Activated CD8-positive, alpha-beta memory T cell treated with anti-CD3 and anti-CD28 coated beads, Interleukin-2, amount 50 U/mL, for 1 hour (primary cell): ENCODE measurements around the gene ADAT3.
"Not testable (repeated sequence)": the region's sequence is repeated elsewhere in the genome, so short reads cannot be mapped to it uniquely, and the experiment has no call there.

ENCODE experiments used
- DNase-seq: peaks from one replicate; pipeline ENCODE4 v3.0.0-alpha.2; 2020; ENCODE audit errors: extremely low read depth

The ADAT3 gene

DNA sequence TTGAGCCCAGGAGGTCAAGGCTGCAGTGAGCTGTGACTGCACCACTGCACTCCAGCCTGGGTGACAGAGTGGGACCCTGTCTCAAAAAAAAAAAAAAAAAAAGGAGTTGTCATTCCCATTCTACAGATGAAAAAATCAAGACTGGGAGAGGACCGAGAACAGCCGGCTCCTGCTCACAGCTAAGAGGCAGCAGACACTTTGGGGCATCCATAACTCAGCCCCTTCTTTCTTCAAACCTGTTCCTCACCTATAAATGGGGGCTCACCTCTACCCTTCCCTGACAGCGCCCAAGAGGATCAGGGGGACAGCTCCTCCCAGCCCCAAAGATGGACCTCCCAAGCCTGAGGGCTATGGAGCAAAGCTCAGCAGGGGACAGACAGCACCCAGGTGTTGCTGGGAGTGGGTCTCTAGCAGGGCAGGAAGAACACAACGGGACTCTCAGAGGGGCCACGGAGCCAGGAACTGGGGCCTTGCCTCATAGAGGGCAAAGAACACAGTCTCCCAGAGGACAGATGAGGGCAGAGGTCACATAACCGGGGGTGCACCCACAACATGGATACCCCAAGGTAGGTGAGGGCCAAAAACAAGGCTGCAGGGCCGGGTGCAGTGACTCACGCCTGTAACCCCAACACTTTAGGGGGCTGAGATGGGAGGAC is 38.4 kb upstream of the ADAT3 start:
- no peak for DNase-seq

DNA sequence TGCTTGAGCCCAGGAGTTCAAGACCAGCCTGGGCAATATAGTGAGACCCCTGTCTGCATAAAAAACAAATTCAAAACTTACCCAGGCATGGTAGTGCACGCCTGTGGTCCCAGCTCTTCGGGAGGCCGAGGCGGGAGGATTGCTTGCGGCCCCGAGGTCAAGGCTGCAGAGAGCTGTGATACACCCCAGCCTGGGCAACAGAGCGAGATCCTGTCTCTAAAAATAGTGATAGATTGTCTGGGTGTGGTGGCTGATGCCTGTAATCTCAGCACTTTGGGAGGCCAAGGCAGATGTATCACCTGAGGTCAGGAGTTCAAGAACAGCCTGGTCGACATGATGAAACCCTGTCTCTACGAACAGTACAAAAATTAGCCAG is 37.9 kb upstream of the ADAT3 start:
- no peak for DNase-seq

DNA sequence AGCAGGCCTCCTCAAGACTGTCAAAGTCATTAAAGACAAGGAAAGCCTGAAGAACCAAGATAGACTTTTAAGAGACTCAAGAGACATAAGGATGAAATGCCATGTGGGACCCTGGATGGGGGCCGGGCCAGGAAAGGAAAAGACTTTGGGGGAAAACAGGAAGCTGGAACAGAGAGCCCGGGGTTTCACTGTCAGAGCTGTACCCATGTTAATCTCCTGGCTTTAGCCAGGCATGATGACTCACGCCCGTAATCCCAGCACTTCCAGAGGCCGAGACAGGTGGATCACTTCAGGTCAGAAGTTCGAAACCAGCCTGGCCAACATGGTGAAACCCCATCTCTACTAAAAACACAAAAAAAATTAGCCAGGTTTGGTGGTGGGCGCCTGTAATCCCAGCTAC is 36.2 kb upstream of the ADAT3 start:
- DNase-seq: no peak

DNA sequence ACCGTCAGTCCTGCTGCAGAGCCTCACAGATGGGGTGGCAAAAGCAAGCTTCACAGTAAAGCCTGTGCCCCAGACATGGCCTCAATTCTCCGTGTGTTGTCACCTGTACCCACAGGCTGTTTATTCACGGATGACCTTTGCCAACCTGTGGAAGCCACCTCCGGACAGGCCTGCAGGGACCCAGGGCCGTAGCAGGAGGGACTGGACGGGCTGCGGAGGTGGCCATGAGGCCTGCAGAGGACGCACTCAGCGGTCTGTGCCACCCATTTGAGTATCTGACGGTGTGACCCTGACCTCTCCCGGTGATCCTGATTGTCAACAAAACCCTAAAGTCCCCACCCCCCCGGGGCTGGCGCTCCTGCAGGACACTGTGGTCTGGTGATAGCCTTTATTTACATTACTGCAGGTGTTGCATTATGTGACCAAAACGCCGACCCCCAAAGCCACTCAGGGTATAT is 34.0 kb upstream of the ADAT3 start:
- no peak for DNase-seq

GRCh38 chr19:1871630-1872029 is 33.6 kb upstream of the ADAT3 start:
- no peak for DNase-seq

DNA sequence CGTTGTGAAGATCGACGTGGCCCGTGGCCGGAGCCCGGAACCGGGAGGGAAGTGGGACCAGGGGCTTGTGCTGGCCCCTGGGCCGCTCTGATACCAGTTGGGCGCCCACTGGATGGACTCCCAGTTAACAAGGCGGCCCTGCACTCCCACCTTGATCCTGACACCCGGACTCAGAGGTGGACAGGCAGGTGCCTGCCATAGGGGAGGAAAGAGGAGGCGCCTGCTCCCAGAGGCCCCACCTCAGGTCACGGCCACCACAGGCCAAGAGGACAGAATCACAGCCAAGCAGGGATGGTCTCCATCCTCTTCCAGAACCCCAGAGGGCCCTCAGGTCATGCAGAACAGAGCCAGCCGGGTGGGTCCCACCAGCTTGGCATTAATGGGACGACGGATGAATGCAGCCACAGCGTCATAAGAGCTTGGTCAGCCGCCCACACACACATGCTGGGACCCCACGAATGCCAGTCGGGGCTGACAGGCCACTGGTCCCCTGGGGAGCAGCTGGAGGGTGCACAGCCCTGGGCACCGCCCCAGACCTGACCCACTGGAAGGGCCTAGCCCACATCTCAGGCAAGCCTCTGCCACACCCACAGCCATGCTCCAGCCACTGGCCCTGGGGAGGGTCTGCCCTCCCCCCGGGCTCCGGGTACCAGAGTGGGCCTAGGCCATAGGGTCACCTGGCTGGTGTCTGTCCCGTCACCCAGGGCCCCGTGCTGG is 32.2 kb upstream of the ADAT3 start:
- DNase-seq: no peak

- no peak for DNase-seq
Observed at GRCh38 chr19:1873524-1874473, 31.4 kb upstream of the ADAT3 start.

DNA sequence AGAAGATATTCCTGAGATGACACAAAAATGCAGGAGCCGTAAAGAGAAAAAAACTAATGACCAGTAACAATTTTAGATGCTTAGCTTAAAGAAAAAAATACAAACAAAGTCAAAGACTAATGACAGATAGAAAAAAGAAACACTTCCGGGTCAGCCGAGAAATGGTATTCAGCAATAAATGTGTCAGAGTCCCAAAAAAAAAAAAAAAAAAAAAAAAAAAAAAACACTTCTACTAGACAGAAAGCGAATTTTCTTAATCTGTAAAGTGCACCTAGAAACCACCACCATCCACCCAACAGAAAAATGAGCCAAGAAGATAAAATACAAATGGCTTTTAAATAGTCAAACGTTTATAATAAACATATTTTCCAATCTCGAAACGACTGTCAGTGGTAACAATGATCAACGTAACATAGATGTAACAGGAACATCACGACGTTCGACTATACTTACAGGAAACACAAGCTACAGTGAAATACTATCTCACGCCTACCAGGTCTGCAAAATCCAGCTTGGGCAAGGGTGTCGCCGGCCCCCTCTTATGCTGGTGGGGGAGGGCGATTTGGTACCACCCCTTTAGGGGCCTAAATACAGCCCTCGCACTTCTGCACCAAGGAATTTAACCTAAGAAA is 30.5 kb upstream of the ADAT3 start:
- DNase-seq: no peak

- DNase-seq: not testable (repeated sequence)
Observed at GRCh38 chr19:1875265-1875645, 29.9 kb upstream of the ADAT3 start.

- DNase-seq: peak; percentile 55
Observed at GRCh38 chr19:1875646-1876495, 29.3 kb upstream of the ADAT3 start.

DNA sequence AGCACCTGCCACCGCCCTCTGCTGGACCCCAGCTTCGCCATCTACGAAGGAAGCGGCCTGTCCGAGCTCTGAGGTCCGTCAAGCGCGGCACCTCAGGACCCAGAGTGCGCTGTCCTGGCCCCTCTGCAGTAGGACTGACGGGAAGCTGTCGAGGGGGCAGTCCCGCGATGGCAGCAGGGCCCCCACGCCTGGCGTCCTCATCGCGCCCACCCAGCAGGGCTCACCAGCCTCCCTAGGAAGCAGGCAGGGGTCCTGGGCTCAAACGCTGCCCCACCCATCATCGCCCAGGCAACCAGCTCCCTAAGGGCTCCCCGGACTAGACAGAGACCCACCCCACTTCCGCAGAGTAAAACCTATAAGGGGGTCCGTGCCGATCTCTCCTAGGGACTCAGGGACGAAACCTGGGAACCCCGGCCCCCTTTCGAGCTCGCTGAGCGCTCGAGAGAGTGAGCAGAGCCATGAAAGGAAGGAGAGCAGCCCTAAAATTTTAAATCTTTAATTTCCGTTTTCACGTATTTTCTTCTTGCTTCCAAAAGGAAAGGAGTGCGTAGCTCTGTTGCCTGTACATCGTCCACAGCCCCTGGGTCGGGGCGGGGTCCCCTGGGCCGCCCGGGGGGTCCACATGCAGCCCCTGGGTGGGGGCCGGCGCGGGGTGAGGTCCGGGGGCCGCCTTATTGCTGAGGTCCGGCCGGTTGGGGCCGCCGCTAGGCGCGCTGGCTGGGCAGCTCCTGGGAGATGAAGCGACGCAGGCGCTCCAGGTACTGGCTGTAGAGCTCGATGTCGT is 28.5 kb upstream of the ADAT3 start:
- DNase-seq: not testable (repeated sequence)

DNA sequence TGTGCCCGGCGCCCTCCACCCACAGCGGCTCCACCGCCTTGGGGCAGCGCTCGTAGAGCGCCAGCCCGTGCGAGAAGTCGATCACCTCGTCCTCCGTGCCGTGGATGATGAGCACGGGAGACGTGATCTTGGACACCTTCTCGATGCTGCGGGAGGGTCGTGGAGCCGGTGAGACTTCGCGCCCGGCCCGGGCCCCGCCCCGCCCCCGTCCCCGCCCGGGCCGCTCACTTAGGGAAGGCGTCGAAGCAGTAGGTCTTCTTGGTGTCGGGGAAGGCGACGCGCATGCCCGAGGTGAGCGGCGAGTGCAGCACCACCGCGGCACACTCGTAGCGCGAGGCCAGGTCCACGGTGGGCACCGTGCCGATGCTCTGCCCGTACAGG is 27.9 kb upstream of the ADAT3 start:
- not testable (repeated sequence) for DNase-seq

GRCh38 chr19:1878583-1878982 is 26.6 kb upstream of the ADAT3 start:
- DNase-seq: not testable (repeated sequence)

DNA sequence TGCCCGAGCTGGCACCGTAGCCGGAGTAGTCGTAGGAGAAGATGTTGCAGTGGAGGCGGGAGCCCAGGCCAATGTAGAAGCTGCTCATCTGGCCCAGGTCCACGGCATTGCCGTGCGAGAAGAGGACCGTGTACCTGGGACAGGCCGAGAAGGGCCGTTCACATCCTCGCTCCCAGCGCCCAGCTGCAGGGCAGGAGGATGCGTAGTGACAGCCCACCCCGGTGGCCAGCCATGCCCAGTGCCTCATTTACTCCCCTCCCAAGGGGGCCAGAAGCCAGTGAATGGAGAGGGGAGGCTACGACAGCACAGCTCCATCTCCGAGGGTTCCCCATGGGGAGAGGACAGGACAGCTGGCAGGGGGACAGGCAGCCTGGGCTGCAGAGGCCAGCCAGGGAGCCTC is 25.2 kb upstream of the ADAT3 start:
- not testable (repeated sequence) for DNase-seq

GRCh38 chr19:1880611-1881392 is 24.4 kb upstream of the ADAT3 start:
- no peak for DNase-seq

DNA sequence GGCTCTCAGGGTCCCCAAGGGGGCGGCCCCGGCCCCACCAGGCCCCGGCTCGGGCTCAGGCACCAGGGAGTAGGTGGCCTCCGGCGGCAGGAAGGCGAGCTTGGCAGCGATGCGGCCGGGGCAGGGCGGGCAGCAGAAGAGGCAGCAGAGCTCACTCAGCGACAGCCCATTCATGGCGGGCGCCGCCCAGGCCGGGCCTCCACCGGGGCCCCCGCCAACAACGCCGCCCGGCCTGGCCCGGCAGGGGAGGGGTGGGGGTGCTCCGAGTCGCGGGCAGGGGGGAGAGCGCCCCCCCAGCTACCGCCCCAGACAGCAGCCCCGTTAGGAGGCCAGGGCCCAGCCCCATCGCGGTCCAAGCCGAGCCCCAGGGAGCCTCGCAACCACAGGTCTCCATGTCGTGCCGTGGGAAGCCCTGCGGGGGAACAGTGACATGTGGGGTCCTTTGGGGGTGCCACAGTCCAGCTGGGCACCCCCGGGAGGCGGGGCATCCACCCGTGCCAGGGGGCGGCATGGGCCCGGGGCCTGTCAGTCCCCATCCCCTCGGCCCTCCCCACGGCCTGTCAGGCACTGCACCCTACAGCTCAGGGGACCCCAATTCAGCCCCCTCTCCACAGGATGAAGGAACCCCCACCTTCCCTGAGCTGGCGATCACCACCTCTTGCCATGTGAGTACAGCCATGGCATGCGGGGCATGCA is 23.7 kb upstream of the ADAT3 start:
- DNase-seq: not testable (repeated sequence)

- peak; percentile 91 for DNase-seq
Observed at GRCh38 chr19:1882089-1882785, 23.0 kb upstream of the ADAT3 start.
